ENCODE results near the gene KCNK4.
"Not testable (repeated sequence)": the region's sequence is repeated elsewhere in the genome, so short reads cannot be mapped to it uniquely, and the experiment has no call there.

Gene KCNK4

DNA sequence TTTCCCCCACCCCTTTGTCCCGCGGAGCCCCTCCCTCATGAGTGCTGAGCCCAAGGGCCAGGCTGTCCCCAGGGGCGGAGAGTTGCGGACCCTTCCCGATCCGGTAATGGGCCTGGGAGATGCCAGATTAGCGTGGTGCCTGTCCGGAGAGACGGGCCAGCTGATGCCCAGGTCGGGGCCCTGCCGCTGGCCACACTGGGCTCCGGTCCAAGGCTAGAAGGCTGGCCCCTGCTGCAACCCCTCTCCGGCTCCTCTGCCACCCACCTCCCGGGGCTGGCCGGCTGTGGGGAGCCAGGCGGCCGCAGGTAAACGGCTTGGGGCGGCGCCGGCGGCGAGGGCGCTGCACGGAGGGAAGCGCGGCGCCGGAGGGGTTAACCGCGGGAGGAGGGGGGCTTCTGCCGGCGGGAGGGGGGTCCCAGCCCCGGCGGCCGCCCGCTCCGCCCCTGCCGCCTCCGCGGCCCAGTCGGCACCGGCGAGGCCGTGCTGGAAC lies at the start of gene KCNK4:
Gene KCNK4, plus strand, starts transcription at position 41 of the 490 bp plus-strand sequence. CDS start 1,717 bp downstream, outside the sequence.
- DNase-seq (ENCODE audit: extremely low read depth in 1 of 2, low read depth in 1 of 2): no peak

DNA sequence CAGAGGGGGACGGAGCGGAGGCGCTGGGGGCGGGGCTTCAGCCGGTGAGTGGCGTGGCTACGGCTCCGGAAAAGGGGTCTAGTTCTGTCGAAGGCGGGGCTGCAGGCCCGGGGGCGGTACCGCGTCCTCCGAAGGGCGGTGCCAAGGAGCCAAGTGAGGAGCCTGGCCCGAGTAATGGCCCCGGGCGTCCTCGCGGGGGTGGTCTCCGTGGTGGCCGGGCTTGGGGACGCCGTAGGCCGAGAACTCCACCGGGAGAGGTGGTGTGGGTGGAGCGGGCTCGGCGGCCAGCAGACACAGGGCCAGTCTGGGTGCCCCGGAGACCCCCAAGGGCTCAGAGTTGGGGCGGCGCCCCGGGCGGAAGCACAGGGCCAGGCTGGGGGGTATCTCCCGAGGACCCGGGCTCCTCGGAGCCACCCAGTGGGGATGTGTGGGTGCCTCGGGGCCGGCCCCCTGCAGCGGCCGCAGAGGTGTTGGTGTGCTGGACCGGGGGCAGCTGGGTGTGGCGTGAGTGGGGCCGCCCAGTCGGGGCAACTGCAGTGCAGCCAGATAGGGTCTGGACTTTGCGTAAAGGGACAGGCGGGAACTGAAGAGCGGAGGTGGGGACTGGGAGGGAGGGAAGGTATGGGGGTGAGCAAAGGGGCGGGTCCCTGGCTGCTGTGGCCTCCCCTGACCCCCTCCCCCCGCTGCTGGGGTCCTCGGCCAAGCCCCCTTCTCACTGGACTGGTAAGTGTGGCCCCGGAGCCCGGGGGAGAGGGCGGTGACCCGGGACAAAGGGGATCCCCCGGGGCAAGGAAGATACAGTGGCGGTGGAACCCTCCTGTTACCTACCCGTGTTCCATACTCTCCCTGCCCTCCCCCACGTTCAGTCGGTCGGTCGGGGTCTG lies 49.4 kb upstream of the KCNK4 start:
- peak in 1 of 2 donors; percentile 99 for DNase-seq (ENCODE audit: extremely low read depth in 1 of 2, low read depth in 1 of 2)

DNA sequence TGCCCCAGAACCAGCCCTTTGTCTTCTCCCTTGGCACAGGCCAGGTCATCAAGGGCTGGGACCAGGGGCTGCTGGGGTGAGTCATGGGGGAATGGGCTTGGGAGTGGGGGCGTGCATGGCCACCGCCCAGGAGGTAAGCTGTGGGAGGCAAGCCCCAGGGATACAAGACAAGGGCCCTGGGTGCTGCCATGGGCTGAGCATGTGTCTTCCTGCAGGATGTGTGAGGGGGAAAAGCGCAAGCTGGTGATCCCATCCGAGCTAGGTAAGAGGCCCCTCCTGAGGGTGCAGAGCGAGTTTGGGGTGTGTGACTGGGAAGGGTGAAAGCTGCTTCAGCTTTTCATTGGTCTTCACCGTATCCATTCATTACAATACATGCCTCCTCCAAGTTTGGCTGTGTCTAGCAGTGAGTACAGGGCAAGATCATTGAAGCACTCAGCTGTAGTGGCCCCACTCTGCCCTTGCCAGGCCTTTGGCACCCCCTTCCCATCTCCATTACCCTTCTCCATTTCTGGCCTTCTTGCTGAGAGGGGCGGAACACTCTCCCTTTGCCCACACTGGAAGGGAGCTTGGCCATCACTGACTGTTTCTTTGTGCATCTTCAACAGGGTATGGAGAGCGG lies 47.8 kb upstream of the KCNK4 start:
- no peak for DNase-seq (ENCODE audit: extremely low read depth in 1 of 2, low read depth in 1 of 2)

DNA sequence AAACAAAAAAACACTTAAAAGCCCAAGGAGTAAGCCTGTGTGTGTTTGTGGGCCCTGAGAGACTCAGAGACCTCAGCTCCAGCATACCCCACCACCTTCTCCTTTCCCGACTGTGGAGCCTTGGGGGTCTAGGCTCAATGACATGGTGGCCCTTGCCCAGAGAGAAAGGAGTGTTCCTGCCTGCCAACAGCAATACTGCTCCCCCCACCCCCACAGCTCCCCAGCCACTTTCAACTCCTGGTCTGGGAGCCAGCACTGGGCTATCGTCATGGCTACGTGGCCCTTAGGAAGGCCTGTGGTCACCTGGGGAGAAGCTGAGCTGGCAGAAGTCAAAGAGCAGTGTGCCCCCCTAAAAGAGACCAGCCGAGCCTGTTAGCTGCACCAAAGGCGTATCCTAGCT lies 47.0 kb upstream of the KCNK4 start:
- DNase-seq (ENCODE audit: extremely low read depth in 1 of 2, low read depth in 1 of 2): no peak

DNA sequence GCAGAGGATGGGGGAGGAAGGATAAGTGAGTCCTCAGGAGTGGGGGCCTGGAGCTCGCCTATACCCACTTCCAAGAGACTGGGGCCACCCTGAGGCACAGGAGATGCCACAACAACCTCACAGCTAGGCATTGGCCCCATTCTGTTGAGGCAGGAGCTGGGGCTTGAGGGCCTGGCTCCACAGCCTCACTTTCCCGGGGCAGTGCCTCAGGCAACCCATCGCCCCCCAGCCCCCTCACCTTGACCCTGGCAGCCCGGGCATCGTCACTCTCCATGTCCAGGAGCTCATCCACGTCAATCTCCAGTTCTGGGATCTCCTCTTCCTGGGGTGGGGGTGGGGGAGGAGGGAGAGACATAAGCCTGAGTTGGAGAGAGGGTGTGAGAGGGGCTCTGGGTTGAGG lies 46.1 kb upstream of the KCNK4 start:
- no peak for DNase-seq (ENCODE audit: extremely low read depth in 1 of 2, low read depth in 1 of 2)

DNA sequence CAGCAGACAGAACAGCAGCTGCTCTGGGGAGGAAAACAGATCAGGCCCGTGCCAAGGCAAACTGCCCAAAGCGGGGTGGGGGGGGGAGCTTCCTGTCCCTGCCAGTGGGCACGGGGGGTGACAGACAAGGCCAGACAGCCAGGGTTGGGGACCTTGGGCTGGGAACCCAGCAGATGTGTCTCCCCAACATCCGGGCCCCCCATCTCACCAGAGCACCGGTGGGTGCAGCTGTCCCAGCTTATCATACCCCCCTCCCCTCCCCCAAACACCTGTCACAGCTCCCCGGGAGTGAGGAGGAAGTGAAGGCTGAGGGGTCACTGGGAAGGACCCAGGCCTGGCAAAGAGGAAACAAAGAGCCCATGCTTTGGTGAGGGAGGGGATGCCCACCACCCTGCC lies 45.7 kb upstream of the KCNK4 start:
- DNase-seq (ENCODE audit: extremely low read depth in 1 of 2, low read depth in 1 of 2): no peak

DNA sequence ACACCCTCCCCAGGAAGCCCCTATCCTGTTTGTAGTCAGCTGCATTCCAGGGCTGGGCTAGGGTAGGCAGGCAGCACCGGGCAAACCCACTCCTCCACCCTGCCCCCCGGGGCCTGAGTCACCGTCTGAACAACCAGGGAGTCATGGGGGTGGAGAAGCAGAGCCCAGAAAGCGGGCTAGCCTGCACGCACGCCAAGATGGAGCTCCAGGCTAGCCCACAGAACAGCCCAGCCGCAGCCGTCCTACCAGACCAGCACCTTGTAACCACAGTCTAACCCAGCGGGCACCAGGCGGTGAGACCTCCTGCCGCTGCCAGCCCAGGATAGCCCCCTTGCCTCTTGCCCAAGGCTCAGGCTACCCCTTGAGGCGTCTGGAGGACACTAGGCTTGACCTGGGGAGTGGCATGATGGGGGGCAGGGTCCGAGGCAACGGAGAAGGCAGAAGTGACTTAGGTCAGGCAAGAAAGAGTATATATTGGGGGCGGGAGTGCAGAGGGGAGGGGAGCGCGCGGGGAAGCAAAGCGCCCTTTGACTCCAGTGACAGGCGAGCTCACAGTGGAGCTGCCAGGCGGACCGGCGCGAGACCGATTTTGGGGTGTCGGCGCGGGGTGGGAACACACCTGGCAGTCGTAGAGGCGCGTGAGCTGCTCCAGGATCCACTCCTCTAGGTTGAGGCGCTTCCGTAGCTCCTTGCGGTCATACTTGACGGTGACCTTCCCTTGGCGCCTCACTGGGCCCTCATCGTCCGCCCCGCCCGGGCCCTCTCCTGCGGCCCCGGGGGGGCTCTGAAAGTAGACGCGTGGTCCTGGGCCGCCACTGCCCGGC lies 45.1 kb upstream of the KCNK4 start:
- peak in 1 of 2 donors; percentile 78 for DNase-seq (ENCODE audit: extremely low read depth in 1 of 2, low read depth in 1 of 2)

DNA sequence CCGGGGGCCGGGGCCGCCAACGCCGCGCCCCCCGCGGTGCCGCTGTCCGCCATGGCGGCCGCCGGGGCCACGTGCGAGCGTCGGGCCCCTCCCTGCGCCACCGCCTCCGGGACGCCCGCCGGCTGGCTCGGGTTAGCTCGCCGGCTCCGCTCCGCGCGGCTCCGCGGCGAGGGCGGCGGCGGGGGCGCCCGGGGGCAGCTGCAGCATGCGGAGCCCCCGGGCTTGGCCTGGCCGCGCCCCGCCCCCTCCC lies 44.6 kb upstream of the KCNK4 start:
- not testable (repeated sequence) for DNase-seq (ENCODE audit: extremely low read depth in 1 of 2, low read depth in 1 of 2)

DNA sequence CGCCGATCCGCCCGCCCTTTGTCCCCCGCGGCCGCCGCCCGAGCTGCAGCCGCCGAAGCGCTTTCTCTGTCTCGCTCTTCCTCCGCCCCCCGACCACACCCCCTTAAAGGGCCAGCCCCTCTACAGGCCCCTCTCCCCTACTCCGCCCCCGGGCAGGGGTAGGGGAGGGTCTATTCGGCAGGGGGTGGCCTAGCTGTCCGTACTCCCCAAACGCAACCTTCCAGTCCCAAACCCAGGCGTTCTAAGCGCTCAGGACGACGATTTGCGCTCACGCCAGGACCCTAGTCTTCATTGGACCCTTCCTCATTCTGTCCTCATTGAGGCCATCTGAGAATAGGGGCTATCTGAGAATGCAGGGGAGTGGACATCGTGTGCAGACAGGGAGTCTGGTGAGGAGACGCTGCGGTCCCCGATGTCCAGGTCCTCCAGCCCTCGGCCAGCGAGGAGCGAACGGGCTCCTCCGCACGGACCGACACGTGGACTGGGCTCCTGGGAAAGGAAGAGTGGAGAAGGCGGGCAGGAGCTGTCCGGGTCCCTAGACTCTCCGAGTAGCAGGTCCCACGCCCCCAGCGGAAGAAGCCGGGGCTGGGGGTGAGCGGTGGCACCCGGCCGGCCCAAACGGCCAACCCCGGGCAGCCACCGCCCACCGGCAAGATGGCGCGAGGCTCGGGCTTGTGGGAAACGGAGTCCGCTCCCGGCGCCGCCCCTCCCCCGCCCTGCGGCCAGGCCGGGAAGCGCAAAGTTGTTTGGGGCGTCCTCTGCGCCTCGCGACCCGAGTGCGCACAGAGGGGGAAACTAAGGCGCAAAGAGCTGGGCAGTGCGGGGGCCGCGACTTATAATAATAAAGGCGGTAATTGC lies 44.0 kb upstream of the KCNK4 start, which contains the start of gene PPP1R14B:
Gene PPP1R14B, minus strand, starts transcription at position 73 of the 858 bp plus-strand sequence. CDS start 270 bp downstream, outside the sequence.
- DNase-seq (ENCODE audit: extremely low read depth in 1 of 2, low read depth in 1 of 2): peak in 1 of 2 donors; percentile 78

DNA sequence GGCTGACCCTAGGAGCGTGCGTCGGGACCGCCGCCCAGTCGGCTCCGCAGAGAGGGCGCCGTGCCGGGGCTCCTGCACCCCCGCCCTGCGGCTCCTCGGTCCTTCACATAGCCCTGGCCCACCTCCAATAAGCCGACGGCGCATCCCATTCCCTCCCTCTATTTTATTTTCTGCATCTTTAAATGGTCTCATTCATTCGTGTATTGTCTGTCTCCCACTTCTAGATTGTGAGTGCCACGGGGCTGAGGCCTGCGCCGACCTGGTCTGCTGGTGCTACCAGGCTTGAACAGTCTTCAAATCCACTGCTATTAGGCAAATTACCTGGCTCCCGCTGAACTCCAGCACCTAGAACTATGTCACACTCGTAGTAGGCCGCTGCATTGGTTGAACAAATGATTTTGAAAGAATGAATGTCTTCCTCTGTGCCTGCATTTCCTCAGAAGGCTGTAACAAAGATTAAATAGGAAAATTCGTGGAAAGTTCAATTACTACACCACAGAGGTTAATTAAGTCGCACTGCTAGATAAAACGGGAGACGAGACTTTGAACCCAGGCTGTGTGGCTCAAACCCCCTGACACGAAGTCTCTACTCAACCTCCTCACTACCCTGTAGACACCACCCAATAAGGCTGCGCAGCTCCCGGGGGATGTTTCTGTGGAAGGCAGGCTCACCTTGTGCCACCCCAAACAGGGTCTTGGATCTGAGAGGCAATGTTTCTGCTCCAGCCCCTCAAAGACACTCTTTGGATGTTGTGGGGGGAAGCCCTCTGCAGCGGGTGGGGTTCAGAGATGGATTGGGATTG lies 43.2 kb upstream of the KCNK4 start:
- DNase-seq (ENCODE audit: extremely low read depth in 1 of 2, low read depth in 1 of 2): no peak

DNA sequence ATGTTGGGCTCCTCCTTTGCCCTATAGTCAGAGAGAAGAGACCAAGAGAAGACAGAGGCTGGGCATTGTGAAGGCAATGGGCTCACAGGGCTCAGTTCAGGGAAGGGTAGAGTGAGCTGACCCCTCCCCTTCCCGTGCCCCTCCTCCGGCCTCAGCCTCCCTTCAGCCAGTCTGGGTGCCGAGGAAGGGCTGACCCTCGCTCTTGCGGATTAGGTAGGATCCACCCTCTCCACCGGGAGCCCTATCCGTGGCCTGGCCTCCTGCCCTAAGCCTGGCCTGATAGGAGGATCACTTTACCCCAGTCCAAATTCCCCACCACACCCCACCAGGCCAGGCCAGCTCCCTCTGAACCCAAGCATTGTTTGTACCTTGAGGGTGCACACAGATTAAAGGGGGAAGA lies 42.5 kb upstream of the KCNK4 start:
- DNase-seq (ENCODE audit: extremely low read depth in 1 of 2, low read depth in 1 of 2): no peak

DNA sequence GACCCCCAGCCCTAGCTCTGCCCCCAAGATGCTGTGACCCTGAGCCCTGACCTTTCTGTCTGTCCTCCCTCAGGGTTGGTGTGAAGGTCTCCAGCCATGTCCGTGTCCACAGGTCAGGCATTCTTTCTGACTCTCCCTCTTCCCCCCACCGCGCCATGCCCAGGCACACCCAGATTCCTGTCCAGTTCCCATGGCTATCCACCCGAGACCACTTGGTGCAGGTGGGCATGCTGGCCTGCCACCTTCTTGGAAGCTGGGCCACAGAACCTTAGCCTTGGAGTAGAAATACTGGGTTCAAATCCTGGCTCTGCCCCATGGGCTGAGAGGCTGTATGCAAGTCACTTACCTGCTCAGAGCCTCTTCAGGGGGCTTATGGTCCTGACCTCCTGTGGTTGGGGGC lies 42.1 kb upstream of the KCNK4 start:
- no peak for DNase-seq (ENCODE audit: extremely low read depth in 1 of 2, low read depth in 1 of 2)

DNA sequence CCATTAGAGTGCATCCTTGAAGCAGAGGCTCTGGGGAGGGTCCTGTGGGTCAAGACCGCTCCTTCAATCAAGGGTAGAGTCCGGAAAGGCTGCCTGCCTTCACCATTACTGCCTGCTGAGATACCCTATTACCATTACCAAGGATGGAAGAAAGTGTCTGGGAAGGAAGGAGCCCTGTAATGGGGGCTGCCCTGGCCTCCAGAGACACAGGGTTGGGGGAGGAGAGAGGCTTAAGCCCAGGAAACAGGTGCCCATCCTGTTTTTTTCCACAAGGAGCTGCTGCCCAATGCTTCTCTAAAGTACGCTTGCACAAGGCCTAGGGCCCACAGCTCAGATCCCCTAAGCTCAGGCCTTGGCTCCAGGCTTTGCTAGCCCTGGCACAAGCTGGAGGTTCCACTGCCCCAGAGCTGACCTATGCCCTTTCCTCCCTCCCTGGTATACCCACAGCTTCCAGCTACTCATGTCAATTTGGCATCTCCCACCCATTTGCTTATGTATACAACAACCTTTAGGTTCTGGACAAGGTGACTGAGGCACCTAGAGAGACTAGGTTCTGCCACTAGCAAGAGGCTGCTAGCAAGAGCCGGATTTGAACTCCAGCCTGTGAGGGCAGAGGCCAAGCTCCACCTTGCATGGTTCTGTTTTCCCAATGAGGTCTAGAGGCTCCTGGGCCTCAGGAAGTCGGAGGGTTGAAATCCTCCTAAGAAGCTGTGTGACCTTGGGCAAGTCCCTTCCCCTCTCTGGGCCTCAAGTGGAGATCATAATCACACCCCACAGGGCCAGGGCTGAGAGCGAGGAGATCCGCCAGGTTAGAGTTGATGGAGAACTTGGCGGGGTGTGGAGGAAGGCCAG lies 41.3 kb upstream of the KCNK4 start:
- DNase-seq (ENCODE audit: extremely low read depth in 1 of 2, low read depth in 1 of 2): no peak

DNA sequence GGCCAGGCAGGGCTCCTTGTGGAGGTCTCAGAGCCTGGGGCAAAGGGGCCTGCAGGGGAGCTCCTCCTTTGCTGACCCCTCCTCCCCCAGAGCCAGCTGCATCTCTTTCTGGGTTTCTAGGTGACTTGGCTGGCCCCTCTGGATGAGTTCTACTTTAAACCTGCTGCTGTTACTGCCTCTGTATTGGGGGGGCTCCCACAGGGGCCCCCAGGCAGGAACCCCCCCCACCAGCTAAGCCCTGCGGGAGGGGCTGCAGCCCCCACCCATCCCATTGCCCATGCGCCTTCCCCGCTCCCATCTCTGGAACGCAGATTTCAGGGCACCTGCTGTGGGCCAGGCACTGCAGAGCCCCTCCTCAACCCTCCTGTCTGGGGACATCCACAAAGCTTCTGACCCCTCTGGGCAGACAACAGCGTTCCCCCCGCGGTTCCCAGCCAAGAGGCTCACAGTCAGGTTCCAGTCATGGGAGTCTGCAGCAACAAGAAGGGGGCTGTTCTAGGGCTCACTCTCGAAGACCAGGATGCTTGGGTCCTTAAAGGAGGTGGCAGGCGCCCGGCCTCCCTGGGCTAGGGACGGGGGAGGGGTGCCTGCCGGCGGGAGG lies 40.6 kb upstream of the KCNK4 start:
- no peak for DNase-seq (ENCODE audit: extremely low read depth in 1 of 2, low read depth in 1 of 2)

DNA sequence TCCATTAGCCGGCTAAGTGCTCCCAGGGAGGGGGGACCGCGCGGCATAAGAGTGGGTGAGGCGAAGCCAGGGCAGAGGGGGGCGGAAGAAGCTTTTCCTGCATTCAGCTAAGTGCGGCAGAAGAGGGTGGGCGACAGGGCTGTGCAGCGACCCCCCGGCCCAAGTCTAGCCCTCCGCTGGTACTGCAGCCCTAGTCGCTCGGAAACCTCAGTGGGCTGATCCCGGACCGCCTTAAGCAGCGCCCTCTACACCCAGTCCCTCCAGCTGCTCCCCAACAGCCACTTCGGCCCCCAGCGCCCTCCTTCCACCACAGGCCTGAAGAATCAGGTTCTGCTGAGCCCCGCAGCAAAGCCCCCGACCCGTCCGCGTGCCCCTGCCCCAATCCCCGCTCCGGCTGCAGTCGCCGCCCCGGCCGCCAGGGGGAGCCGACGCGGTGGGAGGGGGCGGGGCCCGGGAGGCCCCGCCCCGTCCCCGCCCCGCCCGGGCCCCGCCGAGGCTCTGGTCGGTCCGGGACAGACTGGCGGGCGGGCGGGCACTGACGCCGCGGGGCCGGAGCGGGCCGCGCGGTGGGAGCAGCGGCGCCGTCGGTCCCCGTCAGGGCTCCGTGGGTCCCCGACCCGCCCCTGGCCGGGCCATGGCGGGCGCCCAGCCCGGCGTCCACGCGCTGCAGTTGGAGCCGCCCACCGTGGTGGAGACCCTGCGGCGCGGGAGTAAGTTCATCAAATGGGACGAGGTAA lies 39.9 kb upstream of the KCNK4 start, which contains the start of gene PLCB3:
Gene PLCB3, plus strand, starts transcription at position 515 of the 737 bp plus-strand sequence. Its CDS starts 120 bp downstream, at position 635.
- DNase-seq (ENCODE audit: extremely low read depth in 1 of 2, low read depth in 1 of 2): no peak

DNA sequence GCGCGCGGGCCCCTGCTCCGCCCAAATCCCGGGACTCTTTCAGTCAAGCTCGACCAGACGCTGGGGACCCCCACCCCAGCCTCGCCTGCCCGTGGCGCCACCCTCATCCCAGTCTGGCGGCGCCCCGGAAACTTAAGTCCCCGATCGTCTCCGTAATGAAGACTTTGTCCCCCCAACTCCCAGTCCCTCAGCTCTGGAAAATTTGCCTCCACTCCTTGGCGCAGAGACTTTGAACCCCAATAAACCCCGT lies 39.4 kb upstream of the KCNK4 start:
- no peak for DNase-seq (ENCODE audit: extremely low read depth in 1 of 2, low read depth in 1 of 2)

DNA sequence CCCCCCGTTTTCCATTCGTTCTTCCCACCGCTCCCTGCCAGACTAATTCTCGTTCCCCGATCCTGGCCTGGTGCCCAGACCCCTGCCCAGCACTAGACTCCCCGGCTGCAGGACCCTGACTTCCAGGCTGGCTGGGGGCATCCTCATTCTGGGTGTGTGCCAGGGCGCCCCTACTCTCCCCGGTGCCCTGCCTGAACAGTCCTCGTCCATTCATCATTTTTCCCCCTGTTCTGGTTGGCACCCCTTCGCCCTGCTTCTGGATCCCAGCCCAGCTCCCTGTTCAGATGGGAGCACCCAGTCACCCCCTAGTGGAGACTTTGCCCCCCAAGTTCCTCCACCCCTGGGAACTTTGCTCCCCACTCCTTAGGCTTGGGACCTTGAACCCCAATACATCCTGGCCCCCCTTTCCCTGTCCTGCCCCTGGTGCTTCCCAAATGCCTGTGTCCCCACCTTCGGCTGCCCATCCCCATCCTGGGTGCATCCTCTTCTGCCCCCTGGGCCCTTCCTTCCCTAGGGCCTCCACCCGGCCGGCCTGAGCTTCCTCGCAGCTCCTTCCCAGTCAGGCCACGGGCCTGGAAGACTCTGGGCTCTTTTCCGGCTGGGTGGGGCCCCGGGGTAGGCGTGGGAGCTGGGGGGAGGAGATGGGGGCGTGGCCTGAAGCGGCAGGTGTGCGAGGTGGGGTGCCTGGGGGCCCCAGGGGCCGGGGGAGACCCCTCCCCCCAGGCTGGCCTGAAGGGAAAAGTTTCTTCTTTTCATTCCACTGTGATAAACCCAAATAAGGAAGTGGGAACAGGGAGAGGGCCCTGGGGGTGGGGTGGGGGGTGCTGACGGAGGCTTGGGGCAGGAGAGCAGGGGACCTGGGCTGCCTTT lies 38.9 kb upstream of the KCNK4 start:
- DNase-seq (ENCODE audit: extremely low read depth in 1 of 2, low read depth in 1 of 2): no peak
